Activated CD4-positive, alpha-beta T cell treated with anti-CD3 and anti-CD28 coated beads, Interleukin-2, amount 10 ng/mL, durations not matched to agents 7 days and 5 days (primary cell): ENCODE data around the gene PGAM2. TPM values are rescaled to one million over a fixed set of nuclear protein-coding genes. Genes with fewer than 3 reads are reported as not detected.
"Not testable (repeated sequence)": the region's sequence is repeated elsewhere in the genome, so short reads cannot be mapped to it uniquely, and the experiment has no call there.

Source experiments
- CTCF ChIA-PET: fragments of 350-600 bp; sonication (Branson Sonifier 250); formaldehyde crosslinking; loops from one replicate; lab custom pipeline; 2021; ENCODE audit warnings: antibody characterized with exemption; lab: Charles Lee
- POLR2A ChIA-PET: fragments of 350-600 bp; sonication (Branson Sonifier 250); formaldehyde crosslinking; loops from one replicate; lab custom pipeline; 2021; ENCODE audit warnings: antibody characterized with exemption; lab: Charles Lee
- DNase-seq: peaks from one replicate; pipeline ENCODE4 v3.0.0-alpha.2; 2020
- H3K27ac Mint-ChIP-seq: one replicate; pipeline ENCODE4 v1.8.0; 2021; ENCODE audit warnings: mild to moderate bottlenecking, moderate library complexity, mixed read lengths
- H3K27me3 Mint-ChIP-seq: one replicate; pipeline ENCODE4 v1.8.0; 2021; ENCODE audit warnings: mixed read lengths
- H3K36me3 Mint-ChIP-seq: one replicate; pipeline ENCODE4 v1.8.0; 2021; ENCODE audit warnings: low read depth, mixed read lengths
- H3K4me1 Mint-ChIP-seq: one replicate; pipeline ENCODE4 v1.8.0; 2021; ENCODE audit warnings: mixed read lengths
- H3K4me3 Mint-ChIP-seq: one replicate; pipeline ENCODE4 v1.8.0; 2021; ENCODE audit warnings: mild to moderate bottlenecking, moderate library complexity, mixed read lengths
- H3K9me3 Mint-ChIP-seq: one replicate; pipeline ENCODE4 v1.8.0; 2021; ENCODE audit warnings: mixed read lengths
- total RNA-seq, 2 experiments: library from RNA; stranded (reverse); gene quantifications; one replicate each; pipeline ENCODE4 v1.2.3, GENCODE V29; 2021

PGAM2 gene
- total RNA-seq, 2 experiments from 2014 or later, result 0.32 TPM; not detected in 1

- POLR2A ChIA-PET, H3K27ac Mint-ChIP-seq, H3K27me3 Mint-ChIP-seq, H3K9me3 Mint-ChIP-seq, H3K4me3 Mint-ChIP-seq, H3K4me1 Mint-ChIP-seq, DNase-seq, H3K36me3 Mint-ChIP-seq: not testable (repeated sequence)
- CTCF ChIA-PET, result interaction anchor here (0.6 kb wide), 1 partner anchor 108 kb away, joined by 3 read pairs; no protein-coding TSS in a partner anchor
Observed at GRCh38 chr7:44033971-44034844, 31.2 kb downstream of the PGAM2 start.

- DNase-seq, H3K27ac Mint-ChIP-seq, H3K36me3 Mint-ChIP-seq, H3K27me3 Mint-ChIP-seq, POLR2A ChIA-PET, H3K4me3 Mint-ChIP-seq, CTCF ChIA-PET, H3K9me3 Mint-ChIP-seq, H3K4me1 Mint-ChIP-seq: not testable (repeated sequence)
Observed at GRCh38 chr7:44032031-44032430, 33.3 kb downstream of the PGAM2 start.

- H3K4me3 Mint-ChIP-seq, H3K9me3 Mint-ChIP-seq, H3K4me1 Mint-ChIP-seq, H3K27me3 Mint-ChIP-seq, H3K36me3 Mint-ChIP-seq, H3K27ac Mint-ChIP-seq, DNase-seq, POLR2A ChIA-PET, CTCF ChIA-PET: not testable (repeated sequence)
Observed at GRCh38 chr7:44031319-44031718, 34.0 kb downstream of the PGAM2 start.

GRCh38 chr7:44030029-44030428 lies 35.3 kb downstream of the PGAM2 start:
- CTCF ChIA-PET, H3K36me3 Mint-ChIP-seq, DNase-seq, H3K27ac Mint-ChIP-seq, H3K9me3 Mint-ChIP-seq, H3K4me1 Mint-ChIP-seq, POLR2A ChIA-PET, H3K27me3 Mint-ChIP-seq, H3K4me3 Mint-ChIP-seq: not testable (repeated sequence)

- H3K27me3 Mint-ChIP-seq, H3K27ac Mint-ChIP-seq, H3K9me3 Mint-ChIP-seq, H3K4me3 Mint-ChIP-seq, H3K4me1 Mint-ChIP-seq, H3K36me3 Mint-ChIP-seq, DNase-seq, POLR2A ChIA-PET, CTCF ChIA-PET: not testable (repeated sequence)
Observed at GRCh38 chr7:44029433-44029832, 35.9 kb downstream of the PGAM2 start.

GRCh38 chr7:44022796-44023467 lies 42.4 kb downstream of the PGAM2 start:
- H3K27ac Mint-ChIP-seq, H3K9me3 Mint-ChIP-seq, H3K27me3 Mint-ChIP-seq, POLR2A ChIA-PET, CTCF ChIA-PET, H3K4me3 Mint-ChIP-seq, DNase-seq, H3K36me3 Mint-ChIP-seq: not testable (repeated sequence)
- H3K4me1 Mint-ChIP-seq, result peaks cover 16% of the 10 kb centered on the region

GRCh38 chr7:44022069-44022468 lies 43.3 kb downstream of the PGAM2 start:
- peaks cover 18% of the 10 kb centered on the region for H3K4me1 Mint-ChIP-seq
- CTCF ChIA-PET, DNase-seq, H3K27ac Mint-ChIP-seq, H3K36me3 Mint-ChIP-seq, H3K27me3 Mint-ChIP-seq, POLR2A ChIA-PET, H3K4me3 Mint-ChIP-seq, H3K9me3 Mint-ChIP-seq: not testable (repeated sequence)

- H3K36me3 Mint-ChIP-seq, H3K9me3 Mint-ChIP-seq, H3K4me3 Mint-ChIP-seq, H3K27ac Mint-ChIP-seq, DNase-seq, H3K27me3 Mint-ChIP-seq: not testable (repeated sequence)
- CTCF ChIA-PET, result interaction anchor here (0.6 to 1.2 kb wide), 6 partner anchors 15 to 545 kb away, joined by 3 to 5 read pairs (median 3); no protein-coding TSS in a partner anchor
- peaks cover 20% of the 10 kb centered on the region for H3K4me1 Mint-ChIP-seq
- POLR2A ChIA-PET, result interaction anchor here (0.6 to 1.0 kb wide), 3 partner anchors 24 to 434 kb away, joined by 3 read pairs; partner anchors contain the start of gene DBNL
Observed at GRCh38 chr7:44019825-44020224, 45.5 kb downstream of the PGAM2 start.

- H3K9me3 Mint-ChIP-seq, H3K27me3 Mint-ChIP-seq, H3K36me3 Mint-ChIP-seq: not testable (repeated sequence)
- Mint-ChIP-seq H3K4me3 (peak overlapping the region; percentile 89), H3K4me1 (peaks cover 20% of the 10 kb centered on the region), H3K27ac (peak overlapping the region; percentile 91)
- CTCF ChIA-PET, result interaction anchor here (0.7 to 1.2 kb wide), 5 partner anchors 23 to 546 kb away, joined by 3 to 5 read pairs (median 3); no protein-coding TSS in a partner anchor
- DNase-seq, result peak; percentile 98
- POLR2A ChIA-PET, result interaction anchor here (0.6 to 1.0 kb wide), 3 partner anchors 25 to 434 kb away, joined by 3 read pairs; partner anchors contain the start of gene DBNL
Observed at GRCh38 chr7:44018857-44019807, 46.2 kb downstream of the PGAM2 start.

GRCh38 chr7:44015090-44015489 lies 50.3 kb downstream of the PGAM2 start:
- H3K36me3 Mint-ChIP-seq, H3K9me3 Mint-ChIP-seq, DNase-seq, H3K27ac Mint-ChIP-seq, H3K4me3 Mint-ChIP-seq, POLR2A ChIA-PET, H3K27me3 Mint-ChIP-seq, H3K4me1 Mint-ChIP-seq, CTCF ChIA-PET: not testable (repeated sequence)
